Activated T-cell treated with anti-CD3 and anti-CD28 coated beads, Interleukin-2, amount 50 U/mL, for 48 hours (primary cell): ENCODE data around the gene TREX2.

Experiments used
- DNase-seq, 2 experiments: peaks; one replicate each; pipeline ENCODE4 v3.0.0-alpha.2; 2020

TREX2 gene

GRCh38 chrX:153475271-153475670, 29.4 kb upstream of the TREX2 start:
- DNase-seq: no peak

- peak; percentile 26 to 52 for DNase-seq
Measured at GRCh38 chrX:153474718-153475117, 28.9 kb upstream of the TREX2 start.

- DNase-seq: no peak
Measured at GRCh38 chrX:153474266-153474665, 28.4 kb upstream of the TREX2 start.

- DNase-seq: no peak
Measured at GRCh38 chrX:153473126-153473525, 27.3 kb upstream of the TREX2 start.

- DNase-seq: no peak
Measured at GRCh38 chrX:153471663-153472280, 25.9 kb upstream of the TREX2 start.

- DNase-seq: peak; percentile 88 to 89
Measured at GRCh38 chrX:153470411-153471363, 24.8 kb upstream of the TREX2 start, which contains the start of gene HAUS7. Gene HAUS7 (minus strand): TSS chrX:153470576. CDS start chrX:153470557, 19 bp downstream.

- DNase-seq: peak; percentile 40 to 52
Measured at GRCh38 chrX:153469811-153470410, 24.1 kb upstream of the TREX2 start.

- DNase-seq: no peak
Measured at GRCh38 chrX:153468008-153468580, 22.2 kb upstream of the TREX2 start.

- no peak for DNase-seq
Measured at GRCh38 chrX:153465691-153466380, 20.0 kb upstream of the TREX2 start.

GRCh38 chrX:153464116-153464515, 18.3 kb upstream of the TREX2 start:
- DNase-seq: no peak

- DNase-seq: no peak
Measured at GRCh38 chrX:153463556-153463955, 17.7 kb upstream of the TREX2 start.

GRCh38 chrX:153463031-153463430, 17.2 kb upstream of the TREX2 start:
- DNase-seq: no peak

- DNase-seq: no peak
Measured at GRCh38 chrX:153462291-153462690, 16.4 kb upstream of the TREX2 start.

- peak; percentile 60 to 70 for DNase-seq
Measured at GRCh38 chrX:153460826-153461225, 15.0 kb upstream of the TREX2 start.

- DNase-seq: no peak
Measured at GRCh38 chrX:153459986-153460385, 14.1 kb upstream of the TREX2 start.

GRCh38 chrX:153458476-153458875, 12.6 kb upstream of the TREX2 start:
- DNase-seq: no peak

- no peak for DNase-seq
Measured at GRCh38 chrX:153457827-153458466, 12.1 kb upstream of the TREX2 start.

GRCh38 chrX:153457136-153457825, 11.4 kb upstream of the TREX2 start:
- DNase-seq: no peak

GRCh38 chrX:153456704-153457103, 10.8 kb upstream of the TREX2 start:
- no peak for DNase-seq

- DNase-seq: no peak
Measured at GRCh38 chrX:153456161-153456560, 10.3 kb upstream of the TREX2 start.

- DNase-seq: no peak
Measured at GRCh38 chrX:153455571-153455970, 9.7 kb upstream of the TREX2 start.
